Stimulated activated CD8-positive, alpha-beta memory T cell treated with anti-CD3 and anti-CD28 coated beads, Interleukin-12 subunit alpha, Interleukin-12 subunit beta, amount 100 ng/mL, for 1 hour (primary cell): Measurements from ENCODE around the gene OR2AK2.

Source experiments
- DNase-seq: peaks from one replicate; pipeline ENCODE4 v3.0.0-alpha.2; 2020; ENCODE audit warnings: low read depth

Gene OR2AK2, protein sequence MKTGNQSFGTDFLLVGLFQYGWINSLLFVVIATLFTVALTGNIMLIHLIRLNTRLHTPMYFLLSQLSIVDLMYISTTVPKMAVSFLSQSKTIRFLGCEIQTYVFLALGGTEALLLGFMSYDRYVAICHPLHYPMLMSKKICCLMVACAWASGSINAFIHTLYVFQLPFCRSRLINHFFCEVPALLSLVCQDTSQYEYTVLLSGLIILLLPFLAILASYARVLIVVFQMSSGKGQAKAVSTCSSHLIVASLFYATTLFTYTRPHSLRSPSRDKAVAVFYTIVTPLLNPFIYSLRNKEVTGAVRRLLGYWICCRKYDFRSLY

DNA sequence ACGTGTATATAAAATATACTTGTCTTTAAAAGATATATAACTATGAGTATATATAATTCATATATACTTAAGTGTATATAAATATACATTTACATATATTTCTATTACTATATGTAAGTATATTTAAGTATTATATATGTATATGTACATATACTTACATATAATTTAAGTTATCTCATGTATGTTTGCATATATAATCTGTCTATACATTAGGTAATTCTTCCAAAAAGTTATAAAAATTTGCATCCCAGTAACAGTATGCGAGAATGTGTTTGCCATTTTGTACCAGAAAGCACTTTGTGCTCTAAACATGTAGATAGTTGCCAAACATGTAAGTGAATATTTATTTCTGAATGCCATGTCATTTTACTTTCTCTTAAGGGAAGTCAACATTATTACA, at the start of gene OR2AK2:
Gene OR2AK2, plus strand, starts transcription at position 301 of the 400 bp plus-strand sequence. CDS start 144 bp downstream, outside the sequence.
- DNase-seq: no peak

DNA sequence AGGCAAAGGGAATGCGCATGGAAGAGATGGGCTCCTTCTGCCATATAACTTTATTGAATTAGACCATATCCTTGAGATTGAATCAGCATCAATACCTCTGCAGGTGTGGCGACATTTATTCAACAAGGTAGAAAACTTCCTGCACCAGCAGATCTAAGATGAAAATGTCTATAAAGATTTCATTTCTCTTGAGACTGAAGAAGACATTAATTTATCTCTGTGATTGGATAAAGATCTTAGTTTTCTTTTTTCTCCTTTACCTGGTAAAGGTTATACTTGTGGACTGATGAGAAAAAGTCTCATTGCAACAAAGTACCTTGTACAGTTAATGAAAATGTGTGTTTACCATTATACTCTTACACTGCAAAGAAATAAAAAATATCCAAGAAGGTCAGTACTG, 45.1 kb upstream of the OR2AK2 start, which contains the start of gene OR2T8:
Gene OR2T8, plus strand, starts transcription at position 301 of the 400 bp plus-strand sequence. CDS start 766 bp downstream, outside the sequence.
- DNase-seq: no peak

DNA sequence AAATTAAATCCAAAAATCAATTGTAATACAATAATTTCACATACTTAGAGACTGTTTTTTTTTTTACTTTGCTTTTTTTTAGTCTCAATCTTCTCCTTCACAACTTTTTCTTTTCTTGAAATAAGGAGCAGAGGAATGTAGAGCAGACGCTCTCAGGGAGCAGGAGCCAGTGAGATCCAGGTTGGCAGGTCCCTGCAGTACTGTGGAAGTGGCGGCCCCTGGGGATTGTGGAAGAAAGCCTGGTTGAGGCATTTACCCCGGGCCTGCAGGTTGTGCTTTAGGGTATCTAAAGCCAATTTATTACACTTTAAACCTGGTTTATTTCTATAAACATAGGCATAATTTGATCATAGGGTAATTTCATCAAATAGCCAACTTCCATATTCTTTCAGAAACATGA, 41.1 kb upstream of the OR2AK2 start:
- DNase-seq: no peak

DNA sequence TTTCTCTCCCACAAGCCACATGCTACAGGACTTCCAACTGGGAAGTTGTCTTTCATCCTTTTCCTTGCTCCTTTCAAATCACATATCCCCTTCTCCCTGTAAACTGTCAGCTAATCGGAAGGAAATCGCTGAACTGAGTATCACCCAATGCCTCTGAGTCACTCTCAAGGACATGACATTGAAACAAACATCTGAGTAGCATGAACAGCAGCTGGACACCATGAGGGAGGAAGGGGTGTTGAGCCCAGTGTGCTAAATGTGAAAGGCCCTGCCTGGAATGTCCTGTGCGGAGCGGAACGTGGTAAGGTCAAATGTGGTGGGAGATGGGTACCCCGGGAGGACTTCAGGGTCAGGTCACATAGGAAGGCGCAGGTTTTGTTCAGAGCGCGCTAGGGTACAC, 40.2 kb upstream of the OR2AK2 start, which contains the start of gene OR2AJ1:
Gene OR2AJ1, plus strand, starts transcription at position 22 of the 400 bp plus-strand sequence. CDS start 8,880 bp downstream, outside the sequence.
- DNase-seq: no peak

DNA sequence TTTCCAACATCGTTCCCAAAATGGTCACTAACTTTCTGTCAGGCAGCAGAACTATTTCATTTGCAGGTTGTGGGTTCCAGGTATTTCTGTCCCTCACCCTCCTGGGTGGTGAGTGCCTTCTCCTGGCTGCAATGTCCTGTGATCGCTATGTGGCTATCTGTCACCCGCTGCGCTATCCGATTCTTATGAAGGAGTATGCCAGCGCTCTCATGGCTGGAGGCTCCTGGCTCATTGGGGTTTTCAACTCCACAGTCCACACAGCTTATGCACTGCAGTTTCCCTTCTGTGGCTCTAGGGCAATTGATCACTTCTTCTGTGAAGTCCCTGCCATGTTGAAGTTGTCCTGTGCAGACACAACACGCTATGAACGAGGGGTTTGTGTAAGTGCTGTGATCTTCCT, 31.0 kb upstream of the OR2AK2 start:
- no peak for DNase-seq

DNA sequence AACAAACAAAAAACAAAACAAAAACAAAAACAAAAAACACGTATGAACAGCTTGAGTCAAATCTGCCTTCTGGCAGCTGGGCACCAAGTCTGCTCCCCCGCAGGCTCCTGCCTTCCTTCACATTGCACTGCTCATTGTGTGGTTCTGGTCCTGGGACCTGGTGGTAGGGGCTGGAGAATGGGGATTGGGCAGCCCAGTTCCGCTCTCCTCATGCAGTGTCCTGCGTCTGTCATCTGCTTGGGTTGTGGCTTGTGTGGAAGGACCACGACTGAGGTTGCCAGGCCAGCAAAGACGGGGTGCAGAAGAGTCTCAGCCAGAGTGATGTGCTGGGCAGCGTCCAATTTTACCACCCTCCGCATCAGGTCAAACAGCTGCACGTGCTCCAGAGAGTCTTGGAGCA, 29.3 kb upstream of the OR2AK2 start:
- no peak for DNase-seq

DNA sequence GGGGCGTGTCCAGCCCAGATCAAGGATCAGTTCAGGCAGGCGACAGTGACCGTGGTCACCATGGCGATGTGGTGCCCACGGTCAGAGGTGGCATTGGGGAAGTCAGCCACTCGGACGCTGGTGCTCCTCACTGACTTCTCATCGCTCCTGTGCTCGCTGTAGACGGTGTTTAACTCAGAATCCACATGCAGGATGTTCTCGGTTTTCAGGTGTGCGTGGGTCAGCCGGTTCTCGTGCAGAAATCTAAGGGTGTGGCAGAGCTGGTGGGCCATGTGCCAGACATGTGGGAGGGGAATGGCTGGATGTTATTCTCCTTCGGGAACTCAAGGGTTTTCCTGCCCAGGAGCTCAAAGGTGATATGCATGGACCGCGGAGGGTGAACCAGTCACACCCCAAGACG, 28.6 kb upstream of the OR2AK2 start:
- no peak for DNase-seq

DNA sequence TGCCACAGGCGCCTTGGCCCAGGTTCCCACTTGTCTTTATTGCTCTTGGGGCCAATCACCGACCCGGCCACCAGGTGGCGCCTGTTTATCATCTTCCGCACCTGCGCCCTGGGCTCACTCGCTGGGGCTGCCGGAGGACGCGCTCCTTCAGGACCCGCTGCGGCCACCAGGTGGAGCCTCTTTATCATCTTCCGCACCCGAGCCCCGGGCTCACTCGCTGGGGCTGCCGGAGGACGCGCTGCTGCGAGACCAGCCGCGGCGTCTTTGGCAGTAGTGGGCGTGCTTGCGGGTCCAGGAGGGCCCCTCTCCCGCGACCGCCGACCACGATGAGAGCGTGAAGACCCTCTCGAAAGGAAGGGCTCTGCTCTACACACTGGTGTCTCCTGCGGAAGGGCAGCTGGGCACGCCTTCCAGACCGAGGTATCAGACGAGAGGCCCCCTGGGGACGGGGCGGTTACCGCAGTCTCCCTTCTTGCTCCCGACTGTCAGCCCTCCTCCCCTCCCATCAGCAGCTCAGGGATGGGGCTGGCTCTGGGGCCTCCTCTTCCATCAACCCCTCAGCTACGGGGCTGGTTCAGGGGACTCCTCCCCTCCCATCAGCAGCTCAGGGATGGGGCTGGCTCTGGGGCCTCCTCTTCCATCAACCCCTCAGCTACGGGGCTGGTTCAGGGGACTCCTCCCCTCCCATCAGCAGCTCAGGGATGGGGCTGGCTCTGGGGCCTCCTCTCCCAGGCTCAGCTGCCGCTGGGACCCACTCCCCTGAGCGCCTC, 27.9 kb upstream of the OR2AK2 start:
- DNase-seq: peak; percentile 57

DNA sequence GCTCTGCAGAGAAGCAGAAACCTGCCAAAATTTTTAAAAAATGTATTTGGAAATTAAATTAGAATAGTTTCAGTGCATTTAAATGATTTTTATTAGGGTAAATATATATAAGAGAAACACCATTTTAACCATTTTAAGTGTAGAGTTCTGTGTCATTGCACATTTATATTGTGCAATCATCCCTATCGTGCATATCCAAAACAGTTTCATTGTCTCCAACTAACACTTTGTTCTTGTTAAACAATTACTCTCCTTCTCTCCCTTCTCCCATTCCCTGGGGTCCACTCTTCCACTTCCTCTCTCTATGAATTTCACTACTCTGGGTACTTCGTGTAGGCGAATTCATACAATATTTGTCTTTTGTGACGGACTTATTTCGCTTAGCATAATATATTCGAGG, 22.4 kb upstream of the OR2AK2 start:
- no peak for DNase-seq

DNA sequence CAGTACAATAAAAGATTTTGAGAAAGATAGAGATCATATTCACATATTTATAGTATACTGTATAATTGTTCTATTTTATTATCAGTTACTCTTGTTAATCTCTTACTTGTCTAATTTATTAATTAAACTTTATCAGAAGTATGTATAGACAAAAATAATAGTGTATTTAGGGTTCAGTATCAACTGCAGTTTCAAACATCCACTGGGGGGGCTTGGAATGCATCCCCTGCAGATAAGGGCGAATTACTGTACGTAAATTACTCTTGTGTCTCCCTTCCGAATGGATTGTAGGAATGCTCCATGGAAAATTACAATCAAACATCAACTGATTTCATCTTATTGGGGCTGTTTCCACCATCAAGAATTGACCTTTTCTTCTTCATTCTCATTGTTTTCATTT, 16.5 kb upstream of the OR2AK2 start, which contains the start of gene OR2L8:
Gene OR2L8, plus strand, starts transcription at position 301 of the 400 bp plus-strand sequence. Its CDS starts 0 bp downstream, at position 301.
- DNase-seq: no peak

DNA sequence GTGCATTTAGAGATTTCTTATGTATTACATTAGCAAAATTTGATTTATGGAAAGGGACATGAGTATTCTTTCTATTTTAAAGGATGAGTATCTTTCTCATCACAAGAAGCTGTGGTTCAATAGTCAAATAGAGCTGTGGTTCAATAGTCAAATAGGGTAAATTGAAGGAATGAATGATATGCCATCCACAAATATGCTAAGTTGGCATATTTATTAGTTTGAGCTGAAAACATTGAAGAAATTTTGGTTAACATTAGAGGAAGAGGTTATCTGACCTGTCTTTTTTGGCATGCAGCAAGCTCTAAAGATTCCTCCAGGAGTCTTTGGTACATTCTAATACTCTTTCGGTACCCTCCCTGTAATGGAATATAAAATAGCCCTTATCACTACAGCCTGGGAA, 11.6 kb upstream of the OR2AK2 start:
- no peak for DNase-seq

DNA sequence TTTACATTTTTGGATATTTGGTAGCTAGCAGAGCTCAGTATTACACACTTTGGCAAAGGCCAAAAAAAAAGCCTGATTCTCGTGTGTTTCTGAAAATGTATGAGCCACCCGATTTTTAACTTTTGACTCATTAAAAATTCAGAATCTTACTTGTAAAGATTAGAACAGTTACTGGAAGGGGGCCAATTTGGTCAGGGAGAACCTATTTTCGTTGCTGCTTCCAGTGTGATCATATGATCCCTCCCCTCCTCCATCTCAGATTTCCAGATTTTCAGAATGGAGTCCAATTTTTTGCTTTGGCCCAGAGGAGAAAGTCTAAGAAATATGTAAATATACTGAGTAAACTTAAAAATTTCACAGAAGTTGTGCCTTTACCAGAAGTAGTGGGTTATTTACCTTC, 3.2 kb upstream of the OR2AK2 start:
- DNase-seq: no peak

DNA sequence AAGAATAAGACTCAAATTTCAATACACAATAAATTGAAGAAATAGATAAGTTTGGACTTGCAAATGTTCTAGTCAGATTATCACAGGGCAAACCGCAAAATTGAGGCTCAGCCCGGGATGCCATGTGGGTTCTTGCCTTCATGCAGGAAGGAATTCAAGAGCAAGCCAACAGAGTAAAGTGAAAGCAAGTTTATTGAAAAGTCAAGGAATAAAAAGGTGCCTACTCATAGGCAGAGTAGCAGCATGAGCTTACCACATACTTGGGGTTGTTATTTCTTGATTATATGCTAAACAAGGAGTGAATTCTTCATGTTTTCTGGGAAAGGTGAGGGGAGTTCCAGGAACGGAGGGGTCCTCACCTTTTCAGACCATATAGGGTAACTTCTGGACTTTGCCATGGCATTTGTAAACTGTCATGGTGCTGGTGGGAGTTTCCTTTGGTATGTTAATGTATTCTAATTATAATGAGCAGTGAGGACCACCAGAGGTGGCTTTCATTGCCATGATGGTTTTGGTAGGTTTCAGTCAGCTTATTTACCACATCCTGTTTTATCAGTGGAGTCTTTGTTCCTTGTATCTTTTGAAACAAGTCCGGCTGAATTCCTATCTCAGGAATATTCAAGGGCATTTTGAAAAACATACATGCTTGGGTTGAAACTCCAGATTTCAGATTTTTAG, 2.0 kb upstream of the OR2AK2 start:
- DNase-seq: no peak

DNA sequence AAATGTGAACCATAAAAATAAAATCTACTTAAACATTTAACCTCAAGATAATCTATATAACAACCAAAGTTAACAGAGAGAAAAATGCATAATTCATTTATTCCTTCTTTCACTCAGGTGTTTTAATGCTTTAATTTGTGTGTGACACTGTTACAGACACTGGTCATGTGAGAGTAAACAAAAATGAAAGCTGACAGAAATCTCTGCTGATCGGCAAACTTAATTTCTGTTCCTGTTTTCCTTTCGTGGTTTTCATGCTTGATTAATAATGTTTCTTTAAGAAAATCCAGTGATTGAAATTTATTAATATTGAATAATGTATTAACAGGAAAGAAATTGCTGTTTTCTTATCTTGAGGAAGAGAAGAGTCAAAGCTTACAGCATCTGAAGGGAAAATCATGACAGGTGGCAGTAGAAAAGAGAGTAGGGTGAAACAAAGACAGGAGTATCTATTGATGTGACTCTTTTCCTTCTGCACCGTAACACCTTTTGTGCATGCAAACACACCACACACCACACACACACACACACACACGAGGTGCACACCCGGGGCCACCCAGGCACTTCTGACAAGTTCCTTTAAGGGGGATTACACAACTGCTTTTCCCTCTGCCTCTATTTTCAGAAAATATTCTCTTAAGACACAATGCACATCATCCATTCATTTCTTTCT, 1.6 kb downstream of the OR2AK2 start:
- DNase-seq: no peak

DNA sequence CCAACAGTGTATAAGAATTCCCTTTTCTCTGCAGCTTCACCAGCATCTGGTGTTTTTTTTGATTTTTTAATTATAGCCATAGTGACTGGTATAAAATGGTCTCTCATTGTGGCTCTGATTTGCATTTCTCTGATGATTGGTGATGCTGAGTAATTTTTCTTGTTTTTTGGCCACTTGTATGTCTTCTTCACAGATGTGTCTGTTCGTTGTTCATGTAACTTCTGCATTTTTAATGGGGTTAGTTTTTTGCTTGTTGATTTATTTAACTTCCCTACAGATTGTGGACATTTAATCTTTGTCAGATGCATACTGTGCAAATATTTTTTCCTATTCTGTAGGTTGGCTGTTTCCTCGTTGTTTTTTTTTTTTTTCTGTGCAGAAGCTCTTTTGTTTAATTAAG, 28.0 kb downstream of the OR2AK2 start:
- no peak for DNase-seq

DNA sequence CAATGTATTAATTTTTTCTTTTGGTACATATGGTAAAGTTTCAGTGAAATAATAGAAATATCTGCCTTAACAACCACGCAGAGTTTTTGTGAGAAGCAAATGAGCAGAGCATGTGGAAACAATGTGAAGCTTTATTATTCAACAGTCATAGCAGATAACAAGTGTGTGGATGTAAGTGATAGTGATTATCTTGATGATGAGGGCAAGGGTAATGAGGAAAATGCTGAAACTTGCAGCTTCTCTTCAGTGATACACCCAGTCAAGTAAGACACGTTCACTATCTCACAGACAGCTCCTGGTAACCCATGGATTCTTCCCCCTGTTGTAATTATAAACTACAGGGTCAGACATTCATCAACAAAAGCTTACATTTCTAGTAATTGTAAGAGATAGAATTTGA, 33.8 kb downstream of the OR2AK2 start:
- no peak for DNase-seq

DNA sequence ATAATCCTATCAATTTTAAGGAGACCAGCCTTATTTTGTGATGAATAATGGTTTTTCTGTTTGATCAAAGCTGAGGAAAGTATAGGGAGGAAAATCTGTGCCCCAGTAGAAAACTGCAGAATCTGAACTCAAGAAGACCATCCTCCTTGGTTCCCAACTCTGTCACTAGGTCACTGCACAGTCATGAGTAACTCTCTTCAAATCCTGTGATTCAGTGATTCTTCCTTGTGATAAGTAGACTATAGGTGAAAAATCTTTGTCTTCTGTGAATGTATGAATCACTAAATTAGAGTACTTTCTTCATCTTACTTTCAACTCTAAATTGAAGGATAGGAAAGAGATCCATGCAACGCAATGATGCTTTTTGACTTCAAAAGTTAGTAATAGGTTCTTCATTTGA, 35.1 kb downstream of the OR2AK2 start:
- no peak for DNase-seq

DNA sequence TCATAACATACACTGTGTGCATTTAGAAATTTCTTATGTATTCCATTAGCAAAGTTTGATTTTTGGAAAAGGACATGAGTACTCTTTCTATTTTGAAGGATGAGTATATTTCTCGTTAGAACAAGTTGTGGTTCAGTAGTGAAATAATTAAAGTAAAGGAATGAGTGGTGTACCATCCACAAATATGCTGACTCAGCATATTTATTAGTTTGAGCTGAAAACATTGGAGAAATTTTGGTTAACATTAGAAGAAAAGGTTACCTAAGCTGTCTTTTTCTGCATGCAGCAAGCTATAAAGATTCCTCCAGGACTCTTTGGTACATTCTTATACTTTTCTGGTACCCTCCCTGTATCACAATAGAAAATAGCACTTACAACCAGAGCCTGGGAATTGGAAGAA, 42.7 kb downstream of the OR2AK2 start:
- no peak for DNase-seq

DNA sequence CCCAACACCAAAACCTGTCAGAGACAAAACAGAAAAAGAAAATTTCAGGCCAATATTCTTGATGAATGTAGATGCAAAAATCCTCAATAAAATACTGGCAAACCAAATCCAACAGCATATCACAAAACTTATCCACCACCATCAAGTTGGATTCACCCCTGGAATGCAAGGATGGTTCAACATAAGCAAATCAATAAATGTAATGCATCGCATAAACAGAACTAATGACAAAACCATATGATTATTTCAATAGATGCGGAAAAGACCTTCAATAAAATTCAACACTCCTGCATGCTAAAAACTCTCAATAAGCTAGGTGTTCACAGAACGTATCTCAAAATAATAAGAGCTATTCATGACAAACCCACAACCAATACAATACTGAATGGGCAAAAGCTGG, 44.6 kb downstream of the OR2AK2 start:
- no peak for DNase-seq

DNA sequence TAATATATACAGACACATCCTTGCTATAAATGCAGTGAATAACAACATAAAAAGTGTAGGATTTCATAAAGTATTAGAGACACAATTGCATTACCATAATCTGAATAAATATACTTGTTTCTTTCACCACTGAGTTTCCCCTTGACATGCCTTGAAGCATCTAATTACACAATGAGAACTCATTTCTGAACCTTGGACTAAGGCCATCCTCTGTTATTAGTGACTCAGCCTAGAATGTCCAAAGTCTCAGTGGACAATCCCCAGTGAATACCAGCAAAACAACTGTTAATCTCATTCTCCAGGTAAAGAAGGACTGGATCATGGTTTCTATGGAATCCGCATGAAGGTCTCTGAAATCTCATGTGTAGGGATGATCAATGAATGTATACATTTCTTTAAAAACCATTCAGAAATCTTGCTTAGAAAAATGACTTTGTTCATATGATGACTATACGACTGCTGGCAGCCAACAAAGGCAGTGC, 48.2 kb downstream of the OR2AK2 start, which contains the start of gene OR2L5:
Gene OR2L5, plus strand, starts transcription at position 432 of the 482 bp plus-strand sequence. CDS start 8,288 bp downstream, outside the sequence.
- DNase-seq: no peak

DNA sequence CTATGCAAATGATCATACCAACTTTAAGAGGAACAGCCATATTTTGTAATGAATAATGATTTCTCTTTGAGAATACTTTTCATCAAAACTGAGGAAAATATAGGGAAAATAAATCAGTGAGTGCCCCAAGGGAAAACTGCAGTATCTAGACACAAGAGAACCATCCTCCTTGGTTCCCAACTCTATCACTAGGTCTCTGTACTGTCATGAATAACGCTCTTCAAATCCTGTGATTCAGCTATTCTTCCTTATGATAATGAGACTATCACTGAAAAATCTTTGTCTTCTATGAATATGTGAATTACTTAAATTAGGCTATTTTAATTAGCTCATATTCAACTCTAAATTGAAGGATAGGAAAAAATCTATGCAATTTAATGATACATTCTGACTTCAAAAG, 50.8 kb downstream of the OR2AK2 start:
- no peak for DNase-seq
